H1 (cell line): ENCODE measurements around the gene SLC24A4. TPM values are rescaled to one million over a fixed set of nuclear protein-coding genes. Genes with fewer than 3 reads are reported as not detected.

ENCODE experiments used
- CTCF ChIA-PET: fragments of 300-600 bp; sonication (Branson Sonifier 250); formaldehyde crosslinking; loops from one replicate; lab custom pipeline; 2021; ENCODE audit not compliant: partially characterized antibody; lab: Charles Lee
- POLR2A ChIA-PET: fragments of 300-600 bp; sonication (Branson Sonifier 250); formaldehyde crosslinking; loops from one replicate; lab custom pipeline; 2021; ENCODE audit warnings: inconsistent platforms; ENCODE audit not compliant: partially characterized antibody; lab: Charles Lee
- DNase-seq, 2 experiments: peaks; one replicate each; pipeline versions ENCODE4 v3.0.0 to v3.0.0-alpha.2; 2010 to 2022; ENCODE audit warnings: low spot score in 2 of 2, low read depth in 1 of 2, mixed read lengths in 1 of 2
- FAIRE-seq: peaks from 2 replicates; lab custom pipeline; 2011; peaks lifted over from hg19 to GRCh38; lab: Jason Lieb, UNC
- H2AFZ ChIP-seq: 2 replicates; pipeline ENCODE4 v1.8.1; 2012; ENCODE audit warnings: low read length, inconsistent platforms
- H2AK5ac ChIP-seq: 2 replicates; pipeline ENCODE4 v1.6.1; 2013; ENCODE audit warnings: low read depth, low read length
- H2BK120ac ChIP-seq: replicated peaks from 2 replicates; pipeline ENCODE3; 2013; ENCODE audit warnings: low read depth, low read length, inconsistent platforms
- H2BK12ac ChIP-seq: 2 replicates; pipeline ENCODE4 v1.6.1; 2013; ENCODE audit warnings: low read depth, low read length
- H2BK15ac ChIP-seq: 2 replicates; pipeline ENCODE4 v1.6.1; 2013; ENCODE audit warnings: low read length
- H2BK20ac ChIP-seq: 2 replicates; pipeline ENCODE4 v1.6.1; 2013; ENCODE audit warnings: low read length
- H2BK5ac ChIP-seq: 2 replicates; pipeline ENCODE4 v1.6.1; 2013; ENCODE audit warnings: low read depth, low read length
- H3K14ac ChIP-seq: 2 replicates; pipeline ENCODE4 v1.6.1; 2013; ENCODE audit warnings: inconsistent platforms; ENCODE audit not compliant: insufficient read length
- H3K18ac ChIP-seq: 2 replicates; pipeline ENCODE4 v1.6.1; 2013; ENCODE audit warnings: low read length; ENCODE audit errors: extremely low read depth
- H3K23ac ChIP-seq: 2 replicates; pipeline ENCODE4 v1.6.1; 2013; ENCODE audit warnings: inconsistent platforms; ENCODE audit not compliant: insufficient read length
- H3K23me2 ChIP-seq: 2 replicates; pipeline ENCODE4 v1.6.1; 2013; ENCODE audit warnings: low read depth, low read length
- H3K27ac ChIP-seq: 2 replicates; pipeline ENCODE4 v1.6.1; 2011; ENCODE audit warnings: low read depth, low read length, inconsistent platforms
- H3K27me3 ChIP-seq, 4 experiments: replicated peaks in 1 of 4; 1 replicate in 1 of 4; 2 replicates in 3 of 4; pipeline versions ENCODE4 v1.6.1 to v1.8.1; 2011 to 2013; ENCODE audit warnings: low read length in 3 of 4, mild to moderate bottlenecking in 3 of 4, inconsistent platforms in 2 of 4, mixed read lengths in 2 of 4, moderate library complexity in 1 of 4; ENCODE audit not compliant: control insufficient read depth in 3 of 4, insufficient read depth in 3 of 4; ENCODE audit errors: extremely low read depth in 1 of 4
- H3K36me3 ChIP-seq, 4 experiments: 2 replicates each; pipeline versions ENCODE4 v1.6.1 to v1.8.1; 2011 to 2013; ENCODE audit warnings: mild to moderate bottlenecking in 4 of 4, low read length in 3 of 4, moderate library complexity in 2 of 4, control low read depth in 1 of 4, inconsistent platforms in 1 of 4; ENCODE audit not compliant: insufficient read depth in 4 of 4, control insufficient read depth in 2 of 4
- H3K4ac ChIP-seq: replicated peaks from 2 replicates; pipeline ENCODE3; 2013; ENCODE audit warnings: low read length, low read depth, mixed read lengths, inconsistent platforms; ENCODE audit not compliant: insufficient read length
- H3K4me1 ChIP-seq, 4 experiments: replicated peaks in 1 of 4; 1 replicate in 1 of 4; 2 replicates in 3 of 4; pipeline versions ENCODE4 v1.6.1 to v1.8.1; 2011 to 2013; ENCODE audit warnings: low read length in 3 of 4, inconsistent platforms in 2 of 4, mixed read lengths in 1 of 4; ENCODE audit not compliant: insufficient read depth in 4 of 4, control insufficient read depth in 3 of 4
- H3K4me2 ChIP-seq, 2 experiments: 2 replicates each; pipeline versions ENCODE4 v1.6.1 to v1.8.1; 2011 to 2013; ENCODE audit warnings: low read depth in 2 of 2, low read length in 2 of 2, control low read depth in 1 of 2, inconsistent platforms in 1 of 2, mild to moderate bottlenecking in 1 of 2; ENCODE audit not compliant: insufficient read depth in 1 of 2
- H3K4me3 ChIP-seq, 4 experiments: fragments of 200-600, 300-600 bp in 1 of 4; sonication (generic), shearing (Covaris generic), sonication (Bioruptor Twin) in 1 of 4; 2 replicates each; pipeline versions ENCODE4 v1.5.1 to v1.8.1; 2011 to 2016; ENCODE audit warnings: low read length in 4 of 4, low read depth in 3 of 4, control low read depth in 2 of 4, inconsistent platforms in 2 of 4, mild to moderate bottlenecking in 2 of 4, mixed read lengths in 1 of 4, moderate library complexity in 1 of 4; ENCODE audit not compliant: insufficient read depth in 2 of 4; ENCODE audit errors: extremely low read depth in 1 of 4
- H3K56ac ChIP-seq: replicated peaks from 2 replicates; pipeline ENCODE3; 2013; ENCODE audit warnings: low read depth, mild to moderate bottlenecking, mixed read lengths, low read length, inconsistent platforms; ENCODE audit not compliant: insufficient read length
- H3K79me1 ChIP-seq: 2 replicates; pipeline ENCODE4 v1.6.1; 2013; ENCODE audit warnings: low read depth, low read length, control low read depth
- H3K79me2 ChIP-seq, 2 experiments: 2 replicates each; pipeline versions ENCODE4 v1.6.1 to v1.8.1; 2012 to 2013; ENCODE audit warnings: low read length in 2 of 2, mild to moderate bottlenecking in 2 of 2, inconsistent platforms in 1 of 2; ENCODE audit not compliant: insufficient read depth in 2 of 2, control insufficient read depth in 1 of 2
- H3K9ac ChIP-seq, 4 experiments: replicated peaks in 1 of 4; 1 replicate in 1 of 4; 2 replicates in 3 of 4; pipeline versions ENCODE4 v1.6.1 to v1.8.1; 2011 to 2013; ENCODE audit warnings: low read depth in 3 of 4, low read length in 3 of 4, control low read depth in 2 of 4, mild to moderate bottlenecking in 2 of 4, moderate library complexity in 2 of 4, inconsistent platforms in 1 of 4; ENCODE audit errors: extremely low read depth in 1 of 4
- H3K9me3 ChIP-seq, 2 experiments: 2 replicates each; pipeline versions ENCODE4 v1.6.1 to v1.8.1; 2012 to 2013; ENCODE audit warnings: mild to moderate bottlenecking in 2 of 2, moderate library complexity in 2 of 2, control low read depth in 1 of 2, inconsistent platforms in 1 of 2, low read depth in 1 of 2, low read length in 1 of 2, mixed read lengths in 1 of 2; ENCODE audit not compliant: insufficient read depth in 2 of 2
- H4K20me1 ChIP-seq, 2 experiments: replicated peaks in 1 of 2; 2 replicates each; pipeline versions ENCODE3 to v1.8.1; 2011 to 2013; ENCODE audit warnings: inconsistent platforms in 2 of 2, low read length in 2 of 2, mild to moderate bottlenecking in 1 of 2; ENCODE audit not compliant: insufficient read depth in 2 of 2, control insufficient read depth in 1 of 2
- H4K5ac ChIP-seq: 2 replicates; pipeline ENCODE4 v1.6.1; 2013; ENCODE audit warnings: low read length, low read depth, mixed read lengths, inconsistent platforms; ENCODE audit not compliant: insufficient read length
- H4K8ac ChIP-seq: 2 replicates; pipeline ENCODE4 v1.8.0; 2013; ENCODE audit warnings: mild to moderate bottlenecking, moderate library complexity, low read length, inconsistent platforms; ENCODE audit not compliant: insufficient read depth; ENCODE audit errors: extremely low read depth
- H4K91ac ChIP-seq: replicated peaks from 2 replicates; pipeline ENCODE3; 2013; ENCODE audit warnings: low read length, mixed read lengths, inconsistent platforms; ENCODE audit not compliant: insufficient read length
- BRCA1 ChIP-seq: IDR thresholded peaks from 2 replicates; pipeline ENCODE4 v1.6.1; 2012; ENCODE audit warnings: low read depth, low read length, improper control_type of control experiment
- CTBP2 ChIP-seq: IDR thresholded peaks from 2 replicates; pipeline ENCODE4 v1.7.0; 2011; ENCODE audit warnings: borderline replicate concordance, mild to moderate bottlenecking, moderate library complexity, mixed read lengths, low read length; ENCODE audit not compliant: insufficient read depth, insufficient read length
- WGBS, 2 experiments: shearing (Covaris generic) in 1 of 2; methylation state at CpG; one replicate each; pipeline versions ENCODE4 v1.1.6 to v1.1.7; 2013 to 2015; ENCODE audit warnings: low lambda C conversion rate in 2 of 2, mixed read lengths in 2 of 2, inconsistent platforms in 1 of 2, low coverage in 1 of 2, missing lambda C conversion rate in 1 of 2; ENCODE audit not compliant: insufficient replicate concordance in 2 of 2, insufficient coverage in 1 of 2, insufficient read length in 1 of 2; ENCODE audit errors: extremely low coverage in 1 of 2, missing lambda C conversion rate in 1 of 2; 5-methylcytosine and 5-hydroxymethylcytosine counted together
- polyA plus RNA-seq, 7 experiments: library from polyadenylated mRNA; depleted of rRNA in 3 of 7; stranded (reverse) in 5 of 7; unstranded in 2 of 7; fragments of >200 nt in 5 of 7; fragments of 200-250 nt in 2 of 7; gene quantifications; 1 replicate in 5 of 7; 2 replicates in 1 of 7; 4 replicates in 1 of 7; pipeline versions ENCODE4 v1.2.1 to v1.2.3, GENCODE V29; 2011 to 2013; ENCODE audit warnings: missing spikeins in 2 of 7, mixed read lengths in 2 of 7
- total RNA-seq: library from RNA; stranded (reverse); fragmentation: NEBNext Ultra II Directional; extraction: Animal tissue kit (Norgen Biotek cat#: 25700); gene quantifications from 2 replicates; pipeline ENCODE4 v1.2.1, GENCODE V29; 2021

The SLC24A4 gene
- total and polyA plus RNA-seq, 2 of the 8 experiments (the other 6 are each of a cell fraction or from before 2014, with no cell fraction given) = 0.27 to 0.89 TPM

- no peak overlapping the region for H3K27ac ChIP-seq
- no peak overlapping the region for H4K91ac ChIP-seq
- no peak overlapping the region for H3K9ac ChIP-seq
- no peaks in the 10 kb centered on the region for H3K27me3 ChIP-seq
- H3K4me3 ChIP-seq = no peak overlapping the region
- no peak overlapping the region for H3K4ac ChIP-seq
- WGBS, 2 experiments = 85% methylated on average over 2 of the region's 2 CpGs; no CpG with 5 or more reads in 1 of the 2 experiments
- POLR2A ChIA-PET = no interaction called here
- H3K36me3 ChIP-seq = no peaks in the 10 kb centered on the region
- H3K4me1 ChIP-seq = no peaks in the 10 kb centered on the region
- H4K20me1 ChIP-seq = no peaks in the 10 kb centered on the region
- H2AK5ac ChIP-seq = no peak overlapping the region
- H2BK20ac ChIP-seq = no peak overlapping the region
- H2AFZ ChIP-seq = no peak overlapping the region
- H2BK5ac ChIP-seq = no peak overlapping the region
- H3K4me2 ChIP-seq = no peak overlapping the region
- H3K56ac ChIP-seq = no peak overlapping the region
- no peak overlapping the region for H4K5ac ChIP-seq
- no peaks in the 10 kb centered on the region for H3K9me3 ChIP-seq
- no peak overlapping the region for H2BK15ac ChIP-seq
- DNase-seq (no peak), FAIRE-seq (no peak)
- no peak overlapping the region for H2BK120ac ChIP-seq
- no peak overlapping the region for H3K14ac ChIP-seq
- H3K79me1 ChIP-seq = no peaks in the 10 kb centered on the region
- no peaks in the 10 kb centered on the region for H3K79me2 ChIP-seq
- H3K23me2 ChIP-seq = no peaks in the 10 kb centered on the region; the same call in 1 of the 2 replicates
- H3K23ac ChIP-seq = no peak overlapping the region
- H4K8ac ChIP-seq = no peak overlapping the region
- H2BK12ac ChIP-seq = no peak overlapping the region
- CTCF ChIA-PET = interaction anchor here (1.2 kb wide), 1 partner anchor 74 kb away, joined by 3 read pairs; no protein-coding TSS in a partner anchor
- H3K18ac ChIP-seq = no peak overlapping the region
- TF ChIP-seq BRCA1 = no peak
- TF ChIP-seq CTBP2 = no peak
Measured at GRCh38 chr14:92292673-92293072, 30.3 kb upstream of the SLC24A4 start.
